ENCODE results near the gene KRTAP12-3. TPM values are rescaled to one million over a fixed set of nuclear protein-coding genes. Genes with fewer than 3 reads are reported as not detected.

KRTAP12-3 gene
- total RNA-seq, 2 donors from 2014 or later = not detected

DNA sequence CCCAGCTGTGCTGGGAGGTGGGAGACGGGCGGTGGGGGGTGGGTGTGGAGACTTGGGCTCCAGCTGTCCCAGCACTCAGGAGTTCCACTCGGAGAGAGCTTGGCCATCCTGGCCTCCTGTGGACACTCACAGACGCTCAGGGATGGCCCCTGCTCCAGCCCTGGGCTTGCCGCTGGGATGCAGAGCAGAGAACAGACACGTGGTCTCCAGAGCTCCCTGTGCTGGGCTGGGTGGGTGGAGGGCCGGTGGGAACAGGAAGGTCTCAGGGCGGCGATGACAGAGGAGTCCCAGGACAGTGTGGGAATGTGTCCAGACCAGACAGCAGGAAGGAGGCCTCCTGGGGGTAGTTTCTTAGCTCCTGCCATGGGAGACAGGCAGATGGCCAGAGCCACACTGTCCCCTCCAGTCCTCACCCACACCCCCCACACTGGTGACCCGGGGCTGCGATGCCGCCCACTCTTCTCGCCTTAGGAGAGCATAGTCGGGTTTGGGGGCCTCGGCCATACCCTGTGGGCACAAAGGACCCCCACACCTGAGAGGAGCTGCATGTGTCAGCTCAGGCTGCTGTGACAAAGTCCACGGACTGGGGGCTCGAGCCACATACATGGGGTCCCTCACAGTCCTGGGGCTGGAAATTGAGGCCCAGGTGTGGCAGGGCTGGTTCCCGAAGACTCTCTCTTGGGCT is 28.9 kb upstream of the KRTAP12-3 start:
- Histone ChIP-seq H3K27me3 (ENCODE audit: control insufficient read depth, insufficient read depth, low read length, poor library complexity, severe bottlenecking) (no peaks in the 10 kb centered on the region), H3K4me3 (ENCODE audit: low read length) (no peak overlapping the region), H3K9ac (ENCODE audit: extremely low read depth, low read length, poor library complexity, severe bottlenecking) (no peak overlapping the region), H3K9me3 (ENCODE audit: control insufficient read depth, low read length) (peaks cover 25% of the 10 kb centered on the region), H3K27ac (ENCODE audit: low read depth, low read length) (no peak overlapping the region), H3K4me1 (ENCODE audit: control insufficient read depth, insufficient read depth, low read length) (no peaks in the 10 kb centered on the region), H3K36me3 (ENCODE audit: control insufficient read depth, insufficient read depth, low read length) (no peaks in the 10 kb centered on the region)
- peak; percentile 34 for DNase-seq
- H3K36me3 Mint-ChIP-seq (ENCODE audit: low read depth) = peaks cover 3% of the 10 kb centered on the region
- no peak overlapping the region for H3K27ac Mint-ChIP-seq
- H3K4me1 Mint-ChIP-seq = no peaks in the 10 kb centered on the region
- peaks cover 32% of the 10 kb centered on the region for H3K9me3 Mint-ChIP-seq
- no peak overlapping the region for H3K4me3 Mint-ChIP-seq
- 87 to 98% methylated on average over 9 to 18 of the region's 18 CpGs for WGBS, 2 experiments (ENCODE audit: insufficient coverage in 1 of 2, insufficient read length in 1 of 2)
- peaks cover 3% of the 10 kb centered on the region for H3K27me3 Mint-ChIP-seq (ENCODE audit: insufficient read depth)
- TF ChIP-seq, protein P1, sequence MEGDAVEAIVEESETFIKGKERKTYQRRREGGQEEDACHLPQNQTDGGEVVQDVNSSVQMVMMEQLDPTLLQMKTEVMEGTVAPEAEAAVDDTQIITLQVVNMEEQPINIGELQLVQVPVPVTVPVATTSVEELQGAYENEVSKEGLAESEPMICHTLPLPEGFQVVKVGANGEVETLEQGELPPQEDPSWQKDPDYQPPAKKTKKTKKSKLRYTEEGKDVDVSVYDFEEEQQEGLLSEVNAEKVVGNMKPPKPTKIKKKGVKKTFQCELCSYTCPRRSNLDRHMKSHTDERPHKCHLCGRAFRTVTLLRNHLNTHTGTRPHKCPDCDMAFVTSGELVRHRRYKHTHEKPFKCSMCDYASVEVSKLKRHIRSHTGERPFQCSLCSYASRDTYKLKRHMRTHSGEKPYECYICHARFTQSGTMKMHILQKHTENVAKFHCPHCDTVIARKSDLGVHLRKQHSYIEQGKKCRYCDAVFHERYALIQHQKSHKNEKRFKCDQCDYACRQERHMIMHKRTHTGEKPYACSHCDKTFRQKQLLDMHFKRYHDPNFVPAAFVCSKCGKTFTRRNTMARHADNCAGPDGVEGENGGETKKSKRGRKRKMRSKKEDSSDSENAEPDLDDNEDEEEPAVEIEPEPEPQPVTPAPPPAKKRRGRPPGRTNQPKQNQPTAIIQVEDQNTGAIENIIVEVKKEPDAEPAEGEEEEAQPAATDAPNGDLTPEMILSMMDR (conservative IDR thresholded peaks at IDR 0.05) = no peak

DNA sequence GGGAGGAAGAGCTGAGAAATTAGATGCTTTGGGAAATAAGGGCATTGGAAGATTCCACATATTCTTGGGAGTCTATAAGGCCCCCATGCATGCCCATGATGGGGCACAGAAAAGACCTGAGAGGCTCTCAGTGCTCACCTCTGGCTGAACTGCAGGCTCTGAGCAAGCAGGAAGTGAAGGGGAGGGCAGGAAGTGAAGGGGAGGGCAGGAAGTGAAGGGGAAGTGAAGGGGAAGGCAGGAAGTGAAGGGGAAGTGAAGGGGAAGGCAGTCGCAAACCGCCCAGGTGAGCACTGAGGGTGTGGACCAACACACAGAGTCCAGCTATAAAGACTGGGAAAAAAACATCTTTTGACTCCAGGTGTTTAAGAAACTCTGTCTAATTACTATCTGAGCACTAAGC is 27.3 kb upstream of the KRTAP12-3 start:
- TF ChIP-seq, protein P1 (conservative IDR thresholded peaks at IDR 0.05) = no peak
- Mint-ChIP-seq H3K4me1 (no peaks in the 10 kb centered on the region), H3K9me3 (peaks cover 18% of the 10 kb centered on the region), H3K4me3 (no peak overlapping the region), H3K27ac (no peak overlapping the region), H3K27me3 (ENCODE audit: insufficient read depth) (peaks cover 3% of the 10 kb centered on the region), H3K36me3 (ENCODE audit: low read depth) (peaks cover 3% of the 10 kb centered on the region)
- H3K4me3 ChIP-seq (ENCODE audit: low read length) = no peak overlapping the region
- peaks cover 11% of the 10 kb centered on the region for H3K9me3 ChIP-seq (ENCODE audit: control insufficient read depth, low read length)
- H3K36me3 ChIP-seq (ENCODE audit: control insufficient read depth, insufficient read depth, low read length) = no peaks in the 10 kb centered on the region
- H3K27me3 ChIP-seq (ENCODE audit: control insufficient read depth, insufficient read depth, low read length, poor library complexity, severe bottlenecking) = no peaks in the 10 kb centered on the region
- peak; percentile 9 for DNase-seq
- H3K9ac ChIP-seq (ENCODE audit: extremely low read depth, low read length, poor library complexity, severe bottlenecking) = no peak overlapping the region
- H3K27ac ChIP-seq (ENCODE audit: low read depth, low read length) = no peak overlapping the region
- WGBS, 2 experiments (ENCODE audit: insufficient coverage in 1 of 2, insufficient read length in 1 of 2) = 88 to 100% methylated on average over 2 of the region's 2 CpGs
- no peaks in the 10 kb centered on the region for H3K4me1 ChIP-seq (ENCODE audit: control insufficient read depth, insufficient read depth, low read length)

DNA sequence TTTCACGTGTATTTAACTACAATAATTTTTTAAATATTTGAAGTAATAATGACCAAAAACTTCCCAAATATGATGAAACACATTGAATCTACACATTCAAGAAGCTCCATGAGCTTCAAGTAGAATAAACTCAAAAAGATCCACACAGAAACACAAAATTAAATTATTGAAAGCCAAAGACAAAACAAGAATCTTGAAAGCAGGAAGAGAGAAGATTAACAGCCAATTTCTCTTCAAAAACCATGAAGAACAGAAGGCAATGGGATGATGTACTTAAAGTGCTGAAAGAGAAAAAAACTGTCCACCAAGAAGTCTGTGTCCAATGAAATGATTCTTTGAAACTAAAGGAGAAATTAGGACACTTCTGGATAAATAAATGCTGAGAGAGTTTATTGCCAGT is 25.7 kb upstream of the KRTAP12-3 start:
- H3K27ac Mint-ChIP-seq = no peak overlapping the region
- no CpG with 5 or more reads among the region's 1 CpG for WGBS, 2 experiments (ENCODE audit: insufficient coverage in 1 of 2, insufficient read length in 1 of 2)
- peaks cover 2% of the 10 kb centered on the region for H3K27me3 Mint-ChIP-seq (ENCODE audit: insufficient read depth)

More for the DNA sequence above, 25.7 kb upstream of the KRTAP12-3 start:
- H3K4me1 ChIP-seq (ENCODE audit: control insufficient read depth, insufficient read depth, low read length) = no peaks in the 10 kb centered on the region
- H3K9me3 ChIP-seq (ENCODE audit: control insufficient read depth, low read length) = peaks cover 11% of the 10 kb centered on the region
- H3K4me3 ChIP-seq (ENCODE audit: low read length) = no peak overlapping the region
- H3K9ac ChIP-seq (ENCODE audit: extremely low read depth, low read length, poor library complexity, severe bottlenecking) = no peak overlapping the region
- Mint-ChIP-seq H3K9me3 (peaks cover 18% of the 10 kb centered on the region), H3K4me3 (no peak overlapping the region), H3K36me3 (ENCODE audit: low read depth) (peaks cover 3% of the 10 kb centered on the region), H3K4me1 (no peaks in the 10 kb centered on the region)
- no peaks in the 10 kb centered on the region for H3K36me3 ChIP-seq (ENCODE audit: control insufficient read depth, insufficient read depth, low read length)
- DNase-seq = no peak
- TF ChIP-seq, protein P1 (conservative IDR thresholded peaks at IDR 0.05) = no peak
- H3K27me3 ChIP-seq (ENCODE audit: control insufficient read depth, insufficient read depth, low read length, poor library complexity, severe bottlenecking) = no peaks in the 10 kb centered on the region
- no peak overlapping the region for H3K27ac ChIP-seq (ENCODE audit: low read depth, low read length)

Measured in endodermal cell (in vitro differentiated cells).